Inflammatory macrophage (primary cell): ENCODE measurements around the gene FAM163B.

Experiments
- DNase-seq, 2 donors: peaks; one replicate each; pipeline ENCODE4 v3.0.0-alpha.2; 2020 to 2022

Gene FAM163B

GRCh38 chr9:133597316-133597957, 11.8 kb downstream of the FAM163B start:
- DNase-seq = no peak

- no peak for DNase-seq
These were observed 13.3 kb downstream of the FAM163B start for GRCh38 chr9:133595910-133596309.

GRCh38 chr9:133594310-133594709, 14.9 kb downstream of the FAM163B start:
- DNase-seq = no peak

- no peak for DNase-seq
These were observed 15.5 kb downstream of the FAM163B start for GRCh38 chr9:133593587-133594253.

- DNase-seq = peak in 1 of 2 donors; percentile 15
These were observed 16.3 kb downstream of the FAM163B start for GRCh38 chr9:133592731-133593409.

- DNase-seq = no peak
These were observed 17.2 kb downstream of the FAM163B start for GRCh38 chr9:133591985-133592384.

- DNase-seq = no peak
These were observed 17.9 kb downstream of the FAM163B start for GRCh38 chr9:133591116-133591910.

- DNase-seq = no peak
These were observed 18.8 kb downstream of the FAM163B start for GRCh38 chr9:133590231-133590855.

- no peak for DNase-seq
These were observed 19.5 kb downstream of the FAM163B start for GRCh38 chr9:133589454-133590227.

GRCh38 chr9:133587466-133587865, 21.7 kb downstream of the FAM163B start:
- DNase-seq = no peak

GRCh38 chr9:133587051-133587450, 22.1 kb downstream of the FAM163B start:
- DNase-seq = no peak

- no peak for DNase-seq
These were observed 23.5 kb downstream of the FAM163B start for GRCh38 chr9:133585481-133586351.

- DNase-seq = no peak
These were observed 24.4 kb downstream of the FAM163B start for GRCh38 chr9:133584559-133585476.

GRCh38 chr9:133584167-133584558, 25.0 kb downstream of the FAM163B start:
- DNase-seq = no peak

- no peak for DNase-seq
These were observed 25.6 kb downstream of the FAM163B start for GRCh38 chr9:133583586-133583985.

- DNase-seq = no peak
These were observed 26.1 kb downstream of the FAM163B start for GRCh38 chr9:133583111-133583510.

GRCh38 chr9:133582501-133583045, 26.6 kb downstream of the FAM163B start:
- DNase-seq = no peak

GRCh38 chr9:133581513-133582343, 27.5 kb downstream of the FAM163B start:
- no peak for DNase-seq
